CD4-positive, alpha-beta T cell treated with Interferon gamma for 1 hour (primary cell): Measurements from ENCODE around the gene FLT1.

Experiments
- DNase-seq: peaks from one replicate; pipeline ENCODE4 v3.0.0-alpha.2; 2020

FLT1 gene

GRCh38 chr13:28338006-28338574, 156.8 kb downstream of the FLT1 start:
- DNase-seq = no peak

GRCh38 chr13:28337166-28338005, 157.5 kb downstream of the FLT1 start:
- no peak for DNase-seq

GRCh38 chr13:28336193-28336657, 158.7 kb downstream of the FLT1 start:
- DNase-seq = no peak

GRCh38 chr13:28333204-28333881, 161.6 kb downstream of the FLT1 start:
- no peak for DNase-seq

- no peak for DNase-seq
Observed at GRCh38 chr13:28329395-28330158, 165.4 kb downstream of the FLT1 start.

DNA sequence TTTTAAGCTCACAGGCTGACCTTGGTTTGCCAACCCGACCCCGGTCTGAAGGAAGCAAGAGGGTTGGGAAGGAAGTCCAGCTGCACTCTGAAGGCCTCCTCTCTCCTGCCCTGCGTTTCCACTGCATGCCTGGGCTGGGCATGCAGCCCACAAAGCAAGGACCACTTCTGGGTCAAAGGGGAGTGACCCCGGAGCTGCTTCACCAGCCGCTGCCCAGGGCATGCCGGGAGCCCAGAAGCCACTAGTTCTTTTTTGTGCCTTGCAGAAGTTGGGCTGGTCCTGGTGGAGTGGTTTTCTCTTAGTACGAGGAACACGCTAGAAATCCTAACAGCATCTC, 166.7 kb downstream of the FLT1 start:
- DNase-seq = no peak

GRCh38 chr13:28327373-28328270, 167.3 kb downstream of the FLT1 start:
- no peak for DNase-seq

- DNase-seq = no peak
Observed at GRCh38 chr13:28326056-28326455, 168.9 kb downstream of the FLT1 start.

DNA sequence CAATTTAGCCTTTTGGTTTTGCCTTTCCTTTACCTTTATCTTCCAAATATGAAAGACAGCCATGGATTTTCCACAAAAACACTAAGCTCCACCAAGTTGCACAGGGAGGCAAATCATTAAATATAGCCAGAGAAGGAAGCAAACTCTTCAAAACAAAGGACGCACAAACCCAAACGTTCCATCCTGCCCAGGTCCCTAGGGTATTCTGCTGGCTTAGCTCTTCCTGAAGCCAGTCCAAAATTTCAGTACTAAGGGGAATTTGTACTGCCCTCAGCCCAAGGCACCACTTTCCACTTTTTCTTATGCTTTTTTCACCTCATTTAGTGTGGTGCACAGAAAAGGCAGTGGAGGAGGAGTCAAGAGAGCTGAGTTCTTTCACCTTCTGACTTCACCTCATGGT, 169.9 kb downstream of the FLT1 start:
- DNase-seq = no peak

- peak; percentile 44 for DNase-seq
Observed at GRCh38 chr13:28324181-28324789, 170.6 kb downstream of the FLT1 start.

DNA sequence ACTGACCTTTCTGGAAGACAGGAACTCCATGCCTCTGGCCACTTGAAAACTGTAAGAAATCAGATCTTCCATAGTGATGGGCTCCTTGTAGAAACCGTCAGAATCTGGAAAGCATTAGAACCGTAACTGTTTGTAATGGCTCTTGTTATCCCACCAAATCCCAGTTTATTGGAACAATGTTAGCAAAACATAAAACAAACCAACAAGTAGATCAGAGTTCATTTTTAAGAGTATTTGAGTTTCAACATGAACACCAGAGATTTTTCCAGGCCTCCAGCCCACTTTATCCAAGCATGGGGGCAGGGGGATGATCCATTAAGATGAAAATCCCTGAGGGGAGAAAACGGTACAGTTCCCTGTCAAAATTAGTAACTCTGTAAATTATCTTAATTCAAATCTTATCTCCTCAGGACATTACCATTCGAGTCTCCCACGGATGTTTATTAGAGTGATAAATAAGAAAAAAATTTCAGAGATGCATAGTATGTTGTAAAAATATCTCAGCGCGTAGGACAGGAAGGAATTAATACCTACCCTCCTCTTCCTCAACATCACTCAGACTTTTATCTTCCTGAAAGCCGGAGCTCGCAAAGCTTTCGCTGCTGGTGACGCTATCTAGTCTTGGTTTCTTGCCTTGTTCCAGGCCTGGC, 172.5 kb downstream of the FLT1 start:
- no peak for DNase-seq

DNA sequence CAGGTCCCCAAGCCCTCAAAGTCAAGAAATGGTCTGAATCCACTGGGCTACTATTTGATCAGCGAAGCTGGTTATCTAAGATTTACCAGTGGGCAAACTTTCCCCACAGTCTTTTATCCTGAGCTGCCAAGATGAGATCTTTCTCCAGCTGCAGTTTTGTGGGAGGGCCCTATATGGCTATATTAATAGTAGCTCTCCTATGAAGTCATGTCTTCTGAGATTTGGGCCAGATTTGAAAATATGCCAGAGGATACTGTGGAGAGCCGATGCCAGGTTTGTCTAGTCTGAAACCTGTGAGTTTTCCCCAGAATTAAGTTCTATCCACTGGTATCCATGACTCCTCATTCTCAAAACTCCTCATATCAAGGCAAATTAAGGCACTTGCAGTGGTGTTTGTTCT, 173.2 kb downstream of the FLT1 start:
- no peak for DNase-seq

GRCh38 chr13:28320884-28321574, 173.9 kb downstream of the FLT1 start:
- DNase-seq = no peak

- no peak for DNase-seq
Observed at GRCh38 chr13:28320209-28320608, 174.7 kb downstream of the FLT1 start.

DNA sequence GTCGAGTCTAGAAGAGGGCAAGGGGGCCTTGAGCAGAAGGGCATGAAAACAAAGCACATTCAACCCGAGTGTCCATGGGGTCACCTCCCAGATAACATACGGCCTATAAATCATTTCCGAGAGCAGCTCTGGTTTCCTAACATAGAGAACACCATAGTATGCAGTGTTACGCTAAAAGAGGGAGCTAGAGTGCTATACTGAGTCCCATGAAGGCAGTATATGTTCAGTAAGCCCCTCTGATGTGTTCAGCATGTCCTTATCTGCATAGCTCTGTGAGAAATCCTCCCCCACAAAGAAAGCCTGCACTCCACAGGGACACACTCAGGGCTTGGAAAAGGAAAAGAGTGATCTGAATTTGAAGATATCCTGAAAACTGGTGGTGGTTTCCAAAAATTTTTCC, 175.4 kb downstream of the FLT1 start:
- no peak for DNase-seq

GRCh38 chr13:28318496-28318895, 176.4 kb downstream of the FLT1 start:
- no peak for DNase-seq

DNA sequence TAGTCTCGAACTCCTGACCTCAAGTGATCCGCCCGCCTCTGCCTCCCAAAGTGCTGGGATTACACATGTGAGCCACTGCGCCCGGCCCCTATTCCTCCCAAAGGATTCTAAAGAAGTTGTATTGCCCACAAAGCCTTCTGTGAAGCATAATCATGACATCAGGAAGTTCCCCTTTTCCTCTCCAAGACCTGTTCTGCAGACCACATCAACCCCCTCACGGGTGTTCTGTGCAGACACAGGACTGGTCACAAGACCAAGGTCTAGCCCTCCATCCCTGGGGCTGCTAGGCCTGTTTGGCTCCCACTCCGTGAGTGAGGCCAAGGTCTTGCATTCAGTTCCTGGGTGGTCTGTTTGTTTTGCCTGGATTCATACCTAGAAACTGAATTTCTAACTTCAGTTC, 178.1 kb downstream of the FLT1 start:
- DNase-seq = no peak

GRCh38 chr13:28316129-28316528, 178.8 kb downstream of the FLT1 start:
- no peak for DNase-seq

- no peak for DNase-seq
Observed at GRCh38 chr13:28314879-28315278, 180.0 kb downstream of the FLT1 start.

- no peak for DNase-seq
Observed at GRCh38 chr13:28313579-28313978, 181.3 kb downstream of the FLT1 start.

DNA sequence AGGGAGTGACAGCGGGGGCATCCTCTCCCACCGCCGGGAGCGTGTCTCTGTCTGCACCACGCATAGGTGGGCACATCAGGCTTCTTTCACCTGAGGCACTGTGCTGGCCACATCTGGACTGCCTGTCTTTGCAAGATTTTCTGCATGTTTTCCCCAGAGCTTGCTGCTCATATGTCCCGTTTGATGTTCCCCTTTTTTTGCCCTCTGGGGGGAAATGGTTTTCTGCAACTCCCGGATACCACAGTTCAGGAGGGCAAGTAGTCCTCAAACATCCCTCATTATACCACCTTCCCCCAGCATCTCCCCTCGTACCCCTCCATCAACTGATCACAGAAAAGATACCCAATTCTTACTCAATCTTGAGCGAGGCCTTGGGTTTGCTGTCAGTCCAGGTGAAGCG, 188.6 kb downstream of the FLT1 start:
- DNase-seq = no peak
